Endothelial cell of umbilical vein (primary cell): ENCODE measurements around the gene SLC9C1. TPM values are rescaled to one million over a fixed set of nuclear protein-coding genes. Genes with fewer than 3 reads are reported as not detected.

ENCODE experiments used
- BruUV-seq: library from RNA; stranded (reverse); fragments of 400-500 nt; replicated peaks from 2 replicates; lab custom pipeline; 2021; lab: Mats Ljungman, UMichigan
- CTCF ChIA-PET: fragments of 300-600, 350-600 bp; sonication (Branson Sonifier 250); formaldehyde crosslinking; loops from one replicate; lab custom pipeline; 2021; ENCODE audit warnings: antibody characterized with exemption, inconsistent platforms; lab: Charles Lee
- POLR2A ChIA-PET: fragments of 300-600, 350-600 bp; sonication (Branson Sonifier 250); formaldehyde crosslinking; loops from one replicate; lab custom pipeline; 2021; ENCODE audit warnings: antibody characterized with exemption, inconsistent platforms; lab: Charles Lee
- DNase-seq: peaks from one replicate; pipeline ENCODE4 v3.0.0-alpha.2; 2011; ENCODE audit warnings: low read depth, low spot score
- FAIRE-seq: peaks from 2 replicates; lab custom pipeline; 2011; peaks lifted over from hg19 to GRCh38; lab: Jason Lieb, UNC
- H2AFZ ChIP-seq: 2 replicates; pipeline ENCODE4 v1.6.0; 2012; ENCODE audit warnings: low read depth, low read length, control low read depth, inconsistent platforms
- H3K27ac ChIP-seq: 2 replicates; pipeline ENCODE4 v1.5.1; 2011; ENCODE audit warnings: low read depth, mild to moderate bottlenecking, control low read depth, low read length, moderate library complexity; ENCODE audit not compliant: insufficient read depth
- H3K27me3 ChIP-seq, 2 experiments: 2 replicates each; pipeline versions ENCODE4 v1.6.0 to v1.6.1; 2011; ENCODE audit warnings: low read length in 2 of 2, mixed read lengths in 1 of 2; ENCODE audit not compliant: control insufficient read depth in 2 of 2, insufficient read depth in 2 of 2
- H3K36me3 ChIP-seq, 2 experiments: 2 replicates in 1 of 2; 3 replicates in 1 of 2; pipeline ENCODE4 v1.5.1; 2011; ENCODE audit warnings: low read length in 2 of 2, mild to moderate bottlenecking in 1 of 2, moderate library complexity in 1 of 2; ENCODE audit not compliant: control insufficient read depth in 2 of 2, insufficient read depth in 2 of 2; ENCODE audit errors: extremely low read depth in 1 of 2
- H3K4me1 ChIP-seq: 3 replicates; pipeline ENCODE4 v1.5.1; 2011; ENCODE audit warnings: mild to moderate bottlenecking, low read length; ENCODE audit not compliant: control insufficient read depth, insufficient read depth; ENCODE audit errors: extremely low read depth
- H3K4me2 ChIP-seq: 2 replicates; pipeline ENCODE4 v1.6.1; 2011; ENCODE audit warnings: low read length, control low read depth, mixed read lengths; ENCODE audit not compliant: insufficient read depth
- H3K4me3 ChIP-seq, 3 experiments: fragments of 200-600 bp in 1 of 3; sonication (generic), shearing (Covaris generic) in 1 of 3; replicated peaks in 1 of 3; 2 replicates each; pipeline ENCODE4 v1.5.1; 2011 to 2016; ENCODE audit warnings: control low read depth in 3 of 3, low read length in 3 of 3, mild to moderate bottlenecking in 2 of 3, inconsistent platforms in 1 of 3, low read depth in 1 of 3, moderate library complexity in 1 of 3; ENCODE audit not compliant: insufficient read depth in 1 of 3
- H3K79me2 ChIP-seq: 2 replicates; pipeline ENCODE4 v1.6.0; 2012; ENCODE audit warnings: low read length, inconsistent platforms; ENCODE audit not compliant: control insufficient read depth, insufficient read depth
- H3K9ac ChIP-seq: replicated peaks from 2 replicates; pipeline ENCODE3; 2011; ENCODE audit warnings: low read length, control low read depth; ENCODE audit not compliant: insufficient read depth; ENCODE audit errors: extremely low read depth
- H3K9me1 ChIP-seq: replicated peaks from 3 replicates; pipeline ENCODE4 v1.6.0; 2011; ENCODE audit warnings: mild to moderate bottlenecking, low read length; ENCODE audit not compliant: control insufficient read depth, insufficient read depth; ENCODE audit errors: extremely low read depth
- H3K9me3 ChIP-seq: replicated peaks from 2 replicates; pipeline ENCODE4 v1.5.1; 2012; ENCODE audit warnings: low read length, inconsistent platforms; ENCODE audit not compliant: control insufficient read depth, insufficient read depth
- H4K20me1 ChIP-seq: replicated peaks from 2 replicates; pipeline ENCODE3; 2011; ENCODE audit warnings: mild to moderate bottlenecking, low read length; ENCODE audit not compliant: control insufficient read depth, insufficient read depth; ENCODE audit errors: extremely low read depth
- CTCF ChIP-seq, 2 donors: IDR thresholded peaks; 1 replicate in 1 of 2; 2 replicates in 1 of 2; pipeline ENCODE4 v1.5.1; 2011; ENCODE audit warnings: low read length in 2 of 2, mild to moderate bottlenecking in 2 of 2, moderate library complexity in 2 of 2, control low read depth in 1 of 2, inconsistent platforms in 1 of 2, low read depth in 1 of 2; ENCODE audit not compliant: insufficient read depth in 1 of 2; ENCODE audit errors: extremely low read depth in 1 of 2
- EZH2 ChIP-seq: IDR thresholded peaks from 2 replicates; pipeline ENCODE4 v1.6.1; 2012; ENCODE audit warnings: borderline replicate concordance, low read depth, mild to moderate bottlenecking, moderate library complexity, low read length, inconsistent platforms; ENCODE audit not compliant: severe bottlenecking
- FOS ChIP-seq: IDR thresholded peaks from 2 replicates; pipeline ENCODE4 v1.6.1; 2011; ENCODE audit warnings: mild to moderate bottlenecking, low read length, moderate library complexity, borderline replicate concordance; ENCODE audit not compliant: insufficient read depth
- GATA2 ChIP-seq: IDR thresholded peaks from 2 replicates; pipeline ENCODE4 v1.7.0; 2011; ENCODE audit warnings: low read depth, mild to moderate bottlenecking, moderate library complexity, mixed read lengths, low read length; ENCODE audit not compliant: insufficient read length, insufficient read depth
- JUN ChIP-seq: IDR thresholded peaks from 2 replicates; pipeline ENCODE4 v1.6.1; 2011; ENCODE audit warnings: borderline replicate concordance, low read depth; ENCODE audit not compliant: insufficient read length, insufficient read depth
- MAX ChIP-seq: IDR thresholded peaks from 2 replicates; pipeline ENCODE4 v1.6.1; 2011; ENCODE audit not compliant: insufficient read depth, insufficient read length
- MYC ChIP-seq: IDR thresholded peaks from one replicate; pipeline ENCODE4 v1.6.1; 2011; ENCODE audit warnings: mild to moderate bottlenecking, low read depth, low read length
- POLR2A ChIP-seq: IDR thresholded peaks from 2 replicates; pipeline ENCODE4 v1.6.1; 2012; ENCODE audit warnings: low read depth, mild to moderate bottlenecking, control low read depth, low read length
- POLR2AphosphoS5 ChIP-seq: IDR thresholded peaks from 2 replicates; pipeline ENCODE4 v1.6.1; 2012; ENCODE audit warnings: low read depth, mild to moderate bottlenecking, control low read depth, low read length, moderate library complexity; ENCODE audit not compliant: insufficient read depth
- dilution Hi-C: fragments of 300-500 bp; cut with MboI; formaldehyde crosslinking; loops from one replicate; pipeline ENCODE4 v1.15.0; 2019; ENCODE audit warnings: low sequenced_read_pairs; ENCODE audit not compliant: extremely low pct_ligation_motif_present
- intact Hi-C: fragments of 100-400 bp; cut with micrococcal nuclease; formaldehyde crosslinking; loops from one replicate; pipeline ENCODE4 v1.10.0; 2022
- polyA plus RNA-seq, 4 experiments: library from polyadenylated mRNA; depleted of rRNA in 3 of 4; stranded (reverse) in 3 of 4; unstranded in 1 of 4; fragments of >200 nt; gene quantifications; 2 replicates each; pipeline versions ENCODE4 v1.2.1 to v1.2.3, GENCODE V29; 2011 to 2012; ENCODE audit warnings: missing spikeins in 1 of 4
- total RNA-seq: library from RNA; stranded (reverse); gene quantifications from 2 replicates; pipeline ENCODE4 v1.2.3, GENCODE V29; 2021

Gene SLC9C1
- total and polyA plus RNA-seq, 2 donors (not counting 3 experiments of a cell fraction or from before 2014, with no cell fraction given): not detected

GRCh38 chr3:112175646-112176045, 118.4 kb downstream of the SLC9C1 start:
- H3K27me3 ChIP-seq: no peaks in the 10 kb centered on the region
- H3K9me3 ChIP-seq: no peaks in the 10 kb centered on the region
- ChIA-PET CTCF (no interaction called here), POLR2A (no interaction called here)
- H3K4me2 ChIP-seq: no peak overlapping the region
- no peaks in the 10 kb centered on the region for H3K36me3 ChIP-seq
- intact Hi-C loops: no loop called here
- no peaks in the 10 kb centered on the region for H3K79me2 ChIP-seq
- DNase-seq: no peak
- no peak overlapping the region for H2AFZ ChIP-seq
- dilution Hi-C loops: no loop called here
- no peak overlapping the region for H3K9ac ChIP-seq
- H3K4me1 ChIP-seq: no peaks in the 10 kb centered on the region
- no TSS peak for BruUV-seq
- TF ChIP-seq MYC: no peak
- no peak for TF ChIP-seq EZH2
- TF ChIP-seq POLR2AphosphoS5: no peak
- FAIRE-seq: no peak
- no peak overlapping the region for H3K4me3 ChIP-seq
- no peaks in the 10 kb centered on the region for H4K20me1 ChIP-seq
- H3K27ac ChIP-seq: no peak overlapping the region
- no peaks in the 10 kb centered on the region for H3K9me1 ChIP-seq

- TF ChIP-seq EZH2 (no peak), FOS (no peak), JUN (no peak), POLR2AphosphoS5 (no peak), CTCF (IDR thresholded peaks at IDR 0.05; ENCODE audit: extremely low read depth in 1 of 2, insufficient read depth in 1 of 2, low read depth in 1 of 2, low read length in 2 of 2) (no peak), MAX (no peak), MYC (no peak), POLR2A (no peak), GATA2 (no peak)
- no peak for DNase-seq
- H3K79me2 ChIP-seq: no peaks in the 10 kb centered on the region
- no peaks in the 10 kb centered on the region for H3K9me1 ChIP-seq
- H3K27ac ChIP-seq: no peak overlapping the region
- intact Hi-C loops (no loop called here), dilution Hi-C loops (no loop called here)
- no peak overlapping the region for H3K9ac ChIP-seq
- no peaks in the 10 kb centered on the region for H3K9me3 ChIP-seq
- no peak overlapping the region for H2AFZ ChIP-seq
- ChIA-PET CTCF (no interaction called here), POLR2A (no interaction called here)
- no peaks in the 10 kb centered on the region for H3K27me3 ChIP-seq
- no peak for FAIRE-seq
- H4K20me1 ChIP-seq: no peaks in the 10 kb centered on the region
- no peak overlapping the region for H3K4me3 ChIP-seq
- H3K4me1 ChIP-seq: no peaks in the 10 kb centered on the region
- no TSS peak for BruUV-seq
- H3K36me3 ChIP-seq: no peaks in the 10 kb centered on the region
- no peak overlapping the region for H3K4me2 ChIP-seq
Observed at GRCh38 chr3:112175037-112175436, 119.0 kb downstream of the SLC9C1 start.
